H1 (cell line): ENCODE results near the gene KIZ. TPM values are rescaled to one million over a fixed set of nuclear protein-coding genes. Genes with fewer than 3 reads are reported as not detected.

Experiments used
- KDM1A ChIP-seq: fragments of 200-600, 300-600 bp; sonication (generic); IDR thresholded peaks from 2 replicates; pipeline ENCODE4 v1.7.1; 2016; ENCODE audit warnings: mild to moderate bottlenecking, low read length, borderline replicate concordance
- SIRT6 ChIP-seq: IDR thresholded peaks from one replicate; pipeline ENCODE4 v1.7.1; 2012; ENCODE audit warnings: low read length, inconsistent platforms
- SP2 ChIP-seq: IDR thresholded peaks from 2 replicates; pipeline ENCODE4 v1.6.1; 2012; ENCODE audit warnings: mild to moderate bottlenecking, low read length, inconsistent platforms
- polyA plus RNA-seq, 7 experiments: library from polyadenylated mRNA; depleted of rRNA in 3 of 7; stranded (reverse) in 5 of 7; unstranded in 2 of 7; fragments of >200 nt in 5 of 7; fragments of 200-250 nt in 2 of 7; gene quantifications; 1 replicate in 5 of 7; 2 replicates in 1 of 7; 4 replicates in 1 of 7; pipeline versions ENCODE4 v1.2.1 to v1.2.3, GENCODE V29; 2011 to 2013; ENCODE audit warnings: missing spikeins in 2 of 7, mixed read lengths in 2 of 7
- total RNA-seq: library from RNA; stranded (reverse); fragmentation: NEBNext Ultra II Directional; extraction: Animal tissue kit (Norgen Biotek cat#: 25700); gene quantifications from 2 replicates; pipeline ENCODE4 v1.2.1, GENCODE V29; 2021

KIZ gene
- total and polyA plus RNA-seq, 2 of the 8 experiments (the other 6 are each of a cell fraction or from before 2014, with no cell fraction given), result 13.0 to 51.7 TPM

DNA sequence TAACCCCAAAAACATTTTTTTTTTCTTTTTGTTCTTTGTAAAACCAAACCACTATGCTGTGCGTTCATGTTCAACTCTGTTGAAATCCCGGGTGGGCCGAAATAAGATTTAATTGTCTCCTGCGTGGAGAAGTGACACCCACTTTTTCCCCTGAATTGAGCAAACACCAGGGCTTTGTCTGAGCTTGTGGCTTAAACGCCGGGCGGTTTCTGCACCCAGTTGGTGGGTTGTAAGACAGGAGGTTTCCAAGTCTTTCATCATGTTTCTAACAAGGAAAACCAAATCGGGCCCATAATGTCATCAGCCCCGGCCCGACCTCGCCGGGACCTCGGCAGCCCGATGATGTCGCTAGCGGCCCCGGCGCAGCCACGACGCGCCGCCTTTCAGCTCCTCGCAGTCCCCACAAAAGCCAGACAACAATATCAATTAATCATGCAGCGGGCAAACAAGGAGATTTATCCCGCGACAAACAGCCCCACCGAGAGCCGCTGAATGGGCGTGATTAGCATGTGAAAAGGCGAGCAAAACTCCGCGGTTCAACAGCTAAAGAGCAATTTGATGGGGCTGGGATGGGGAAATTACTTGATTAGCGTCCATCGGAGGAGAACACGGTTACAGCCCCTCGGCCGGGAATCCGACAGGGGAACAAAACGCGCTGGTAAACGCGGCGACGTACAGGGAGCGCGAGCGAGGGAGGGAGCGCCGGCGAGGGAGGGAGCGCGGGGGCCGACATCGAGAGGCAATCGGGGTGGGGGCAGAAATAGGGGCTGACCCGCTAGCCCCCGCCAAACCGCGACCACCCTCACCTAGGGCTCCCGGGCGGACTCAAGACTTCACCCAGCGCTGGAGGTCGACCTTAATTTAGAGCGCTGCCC lies 25.1 kb upstream of the KIZ start (continued):
- no peak for TF ChIP-seq SP2
- 0 out of 2 replicates have a peak, but pooled peaks have one; percentile 11 for TF ChIP-seq KDM1A
- no peak for TF ChIP-seq SIRT6
